Liver (tissue), 3 donors: ENCODE measurements around the gene SH3BGRL3.

Experiments
- EGR1 ChIP-seq, 2 donors: IDR thresholded peaks; 2 replicates each; pipeline ENCODE4 v1.6.1; 2016 to 2018; ENCODE audit warnings: antibody characterized with exemption in 2 of 2, low read depth in 2 of 2
- FOXA2 ChIP-seq: IDR thresholded peaks from 2 replicates; pipeline ENCODE4 v1.6.1; 2016; ENCODE audit warnings: antibody characterized with exemption
- JUND ChIP-seq, 2 donors: IDR thresholded peaks; 2 replicates each; pipeline ENCODE4 v1.6.1; 2016; ENCODE audit warnings: antibody characterized with exemption in 2 of 2
- RAD21 ChIP-seq, 2 donors: IDR thresholded peaks; 2 replicates each; pipeline ENCODE4 v1.6.1; 2016; ENCODE audit warnings: antibody characterized with exemption in 2 of 2, mild to moderate bottlenecking in 2 of 2
- RXRA ChIP-seq, 2 donors: IDR thresholded peaks; 2 replicates each; pipeline ENCODE4 v1.6.1; 2017 to 2018; ENCODE audit warnings: antibody characterized with exemption in 2 of 2, mild to moderate bottlenecking in 1 of 2
- SP1 ChIP-seq: IDR thresholded peaks from 2 replicates; pipeline ENCODE4 v1.6.1; 2018; ENCODE audit warnings: antibody characterized with exemption, mild to moderate bottlenecking
- TAF1 ChIP-seq: conservative IDR thresholded peaks from 2 replicates; pipeline ENCODE4 v1.6.1; 2016; ENCODE audit warnings: antibody characterized with exemption, mild to moderate bottlenecking
- YY1 ChIP-seq: IDR thresholded peaks from 2 replicates; pipeline ENCODE4 v1.6.1; 2016; ENCODE audit warnings: antibody characterized with exemption, mild to moderate bottlenecking
- TF ChIP-seq, protein P1 (sequence below): fragments of 150-350 bp; IDR thresholded peaks from 2 replicates; pipeline ENCODE4 v1.5.1; 2017; ENCODE audit warnings: improper control_type of control experiment, low read depth, low read length; ENCODE audit not compliant: missing input control
- TF ChIP-seq, protein P2 (sequence below): IDR thresholded peaks from 2 replicates; pipeline ENCODE4 v1.6.1; 2016; ENCODE audit warnings: antibody characterized with exemption, mild to moderate bottlenecking
- TF ChIP-seq, protein P3 (sequence below): IDR thresholded peaks from 2 replicates; pipeline ENCODE4 v1.6.1; 2016; ENCODE audit warnings: antibody characterized with exemption
- donor health status: healthy.
- donor health status: healthy.

DNA sequence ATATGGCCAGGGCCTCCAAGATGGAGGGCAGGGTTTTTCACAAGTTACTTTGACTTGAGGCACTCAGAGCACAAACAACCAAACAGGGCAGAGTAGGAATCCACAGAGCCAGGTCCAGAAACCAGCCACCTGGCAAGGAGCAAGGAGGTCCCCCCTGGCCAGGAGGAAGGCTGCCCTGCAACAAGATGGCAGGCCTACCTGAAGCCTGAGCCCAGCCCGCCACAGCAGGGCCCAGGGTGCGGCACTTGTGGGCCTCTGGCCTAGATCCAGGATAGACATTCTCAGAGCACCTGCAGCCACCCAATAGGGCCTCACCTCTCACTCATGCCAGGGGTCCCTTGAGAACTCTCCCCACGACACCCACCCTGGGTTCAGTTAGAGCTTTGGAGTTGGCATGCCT, 11.5 kb downstream of the SH3BGRL3 start:
- TF ChIP-seq, protein P1, sequence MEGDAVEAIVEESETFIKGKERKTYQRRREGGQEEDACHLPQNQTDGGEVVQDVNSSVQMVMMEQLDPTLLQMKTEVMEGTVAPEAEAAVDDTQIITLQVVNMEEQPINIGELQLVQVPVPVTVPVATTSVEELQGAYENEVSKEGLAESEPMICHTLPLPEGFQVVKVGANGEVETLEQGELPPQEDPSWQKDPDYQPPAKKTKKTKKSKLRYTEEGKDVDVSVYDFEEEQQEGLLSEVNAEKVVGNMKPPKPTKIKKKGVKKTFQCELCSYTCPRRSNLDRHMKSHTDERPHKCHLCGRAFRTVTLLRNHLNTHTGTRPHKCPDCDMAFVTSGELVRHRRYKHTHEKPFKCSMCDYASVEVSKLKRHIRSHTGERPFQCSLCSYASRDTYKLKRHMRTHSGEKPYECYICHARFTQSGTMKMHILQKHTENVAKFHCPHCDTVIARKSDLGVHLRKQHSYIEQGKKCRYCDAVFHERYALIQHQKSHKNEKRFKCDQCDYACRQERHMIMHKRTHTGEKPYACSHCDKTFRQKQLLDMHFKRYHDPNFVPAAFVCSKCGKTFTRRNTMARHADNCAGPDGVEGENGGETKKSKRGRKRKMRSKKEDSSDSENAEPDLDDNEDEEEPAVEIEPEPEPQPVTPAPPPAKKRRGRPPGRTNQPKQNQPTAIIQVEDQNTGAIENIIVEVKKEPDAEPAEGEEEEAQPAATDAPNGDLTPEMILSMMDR = no peak
- TF ChIP-seq YY1 (no peak), RXRA (IDR thresholded peaks at IDR 0.05) (no peak), FOXA2 (no peak), JUND (IDR thresholded peaks at IDR 0.05) (no peak), EGR1 (IDR thresholded peaks at IDR 0.05; ENCODE audit: low read depth in 2 of 2) (no peak), RAD21 (IDR thresholded peaks at IDR 0.05) (no peak), TAF1 (no peak), SP1 (no peak)
- TF ChIP-seq, protein P2, sequence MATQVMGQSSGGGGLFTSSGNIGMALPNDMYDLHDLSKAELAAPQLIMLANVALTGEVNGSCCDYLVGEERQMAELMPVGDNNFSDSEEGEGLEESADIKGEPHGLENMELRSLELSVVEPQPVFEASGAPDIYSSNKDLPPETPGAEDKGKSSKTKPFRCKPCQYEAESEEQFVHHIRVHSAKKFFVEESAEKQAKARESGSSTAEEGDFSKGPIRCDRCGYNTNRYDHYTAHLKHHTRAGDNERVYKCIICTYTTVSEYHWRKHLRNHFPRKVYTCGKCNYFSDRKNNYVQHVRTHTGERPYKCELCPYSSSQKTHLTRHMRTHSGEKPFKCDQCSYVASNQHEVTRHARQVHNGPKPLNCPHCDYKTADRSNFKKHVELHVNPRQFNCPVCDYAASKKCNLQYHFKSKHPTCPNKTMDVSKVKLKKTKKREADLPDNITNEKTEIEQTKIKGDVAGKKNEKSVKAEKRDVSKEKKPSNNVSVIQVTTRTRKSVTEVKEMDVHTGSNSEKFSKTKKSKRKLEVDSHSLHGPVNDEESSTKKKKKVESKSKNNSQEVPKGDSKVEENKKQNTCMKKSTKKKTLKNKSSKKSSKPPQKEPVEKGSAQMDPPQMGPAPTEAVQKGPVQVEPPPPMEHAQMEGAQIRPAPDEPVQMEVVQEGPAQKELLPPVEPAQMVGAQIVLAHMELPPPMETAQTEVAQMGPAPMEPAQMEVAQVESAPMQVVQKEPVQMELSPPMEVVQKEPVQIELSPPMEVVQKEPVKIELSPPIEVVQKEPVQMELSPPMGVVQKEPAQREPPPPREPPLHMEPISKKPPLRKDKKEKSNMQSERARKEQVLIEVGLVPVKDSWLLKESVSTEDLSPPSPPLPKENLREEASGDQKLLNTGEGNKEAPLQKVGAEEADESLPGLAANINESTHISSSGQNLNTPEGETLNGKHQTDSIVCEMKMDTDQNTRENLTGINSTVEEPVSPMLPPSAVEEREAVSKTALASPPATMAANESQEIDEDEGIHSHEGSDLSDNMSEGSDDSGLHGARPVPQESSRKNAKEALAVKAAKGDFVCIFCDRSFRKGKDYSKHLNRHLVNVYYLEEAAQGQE = no peak
- TF ChIP-seq, protein P3, sequence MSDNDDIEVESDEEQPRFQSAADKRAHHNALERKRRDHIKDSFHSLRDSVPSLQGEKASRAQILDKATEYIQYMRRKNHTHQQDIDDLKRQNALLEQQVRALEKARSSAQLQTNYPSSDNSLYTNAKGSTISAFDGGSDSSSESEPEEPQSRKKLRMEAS = no peak
